Muscle layer of colon (tissue), 2 donors: ENCODE data around the gene CTNNB1.

Source experiments
- H3K27ac ChIP-seq: one replicate; pipeline ENCODE4 v1.7.0; 2013; ENCODE audit warnings: low read depth, mild to moderate bottlenecking, low read length, moderate library complexity
- H3K27me3 ChIP-seq, 2 donors: one replicate each; pipeline ENCODE4 v1.7.0; 2013; ENCODE audit warnings: low read length in 2 of 2, mild to moderate bottlenecking in 2 of 2; ENCODE audit not compliant: insufficient read depth in 2 of 2, control insufficient read depth in 1 of 2
- H3K36me3 ChIP-seq: one replicate; pipeline ENCODE4 v1.7.0; 2013; ENCODE audit warnings: mild to moderate bottlenecking, low read length; ENCODE audit not compliant: insufficient read depth
- H3K4me1 ChIP-seq: one replicate; pipeline ENCODE4 v1.7.0; 2013; ENCODE audit warnings: mild to moderate bottlenecking, low read length; ENCODE audit not compliant: insufficient read depth
- H3K4me3 ChIP-seq, 2 donors: one replicate each; pipeline ENCODE4 v1.7.0; 2013; ENCODE audit warnings: low read length in 2 of 2, low read depth in 1 of 2, mild to moderate bottlenecking in 1 of 2, moderate library complexity in 1 of 2
- H3K9ac ChIP-seq: one replicate; pipeline ENCODE4 v1.7.0; 2013; ENCODE audit warnings: low read length
- H3K9me3 ChIP-seq: one replicate; pipeline ENCODE4 v1.7.0; 2013; ENCODE audit warnings: mild to moderate bottlenecking, low read length
- donor health status: abdominal sarcoma.
- donor health status: Adenocarcinoma of cecum.

The CTNNB1 gene

DNA sequence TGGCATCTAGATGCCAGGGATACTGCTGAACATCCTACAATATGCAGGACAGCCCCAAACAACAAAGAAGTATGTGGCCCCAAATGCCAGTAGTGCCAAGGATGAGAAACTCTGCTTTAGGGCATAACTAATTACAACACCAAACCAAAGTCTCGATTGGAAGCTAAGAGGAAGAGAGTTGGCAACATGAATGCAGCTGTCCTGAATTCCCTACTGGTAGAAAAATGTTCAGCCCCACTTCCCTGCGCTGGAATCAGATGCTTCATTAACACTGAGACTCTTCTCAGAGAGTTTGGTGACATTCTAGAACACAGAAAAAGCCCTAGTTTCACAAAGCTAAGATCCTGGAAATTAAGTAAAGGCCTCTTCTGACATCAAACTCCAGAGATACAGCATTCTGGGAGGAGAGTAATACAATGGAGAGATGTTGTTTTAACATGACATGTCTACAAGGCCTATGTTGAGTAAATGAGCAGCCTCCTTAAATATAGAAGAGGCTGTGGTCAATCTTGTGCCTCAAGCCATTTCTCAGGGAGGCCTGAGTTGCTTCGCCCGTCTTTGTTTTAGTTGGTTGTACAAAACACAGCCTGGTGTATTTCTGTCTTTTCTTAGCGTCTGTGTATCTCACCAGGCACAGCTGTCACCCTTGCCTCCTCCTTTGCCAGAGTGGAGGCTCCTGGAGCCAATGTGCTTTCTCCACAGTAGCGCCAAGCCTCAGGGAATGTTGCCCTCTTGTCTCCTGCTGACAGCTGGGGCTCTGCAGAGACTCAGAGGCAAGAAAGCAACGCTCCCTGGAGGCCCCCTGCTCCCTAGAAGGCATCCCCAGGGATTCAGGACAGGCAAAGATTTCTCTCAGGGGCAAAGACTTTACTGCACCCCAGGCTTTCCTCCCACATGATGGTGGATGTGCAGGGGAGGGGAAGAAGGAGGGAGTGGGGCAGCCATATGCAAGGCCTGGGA is 25.1 kb upstream of the CTNNB1 start:
- H3K9me3 ChIP-seq = no peaks in the 10 kb centered on the region
- peak overlapping the region; percentile 1 for H3K27ac ChIP-seq
- no peaks in the 10 kb centered on the region for H3K27me3 ChIP-seq
- H3K36me3 ChIP-seq = no peaks in the 10 kb centered on the region
- no peak overlapping the region for H3K9ac ChIP-seq
- H3K4me1 ChIP-seq = peaks cover 25% of the 10 kb centered on the region
- H3K4me3 ChIP-seq = no peak overlapping the region

- Histone ChIP-seq H3K4me1 (peaks cover 20% of the 10 kb centered on the region), H3K9me3 (no peaks in the 10 kb centered on the region), H3K27ac (no peak overlapping the region), H3K4me3 (no peak overlapping the region), H3K27me3 (no peaks in the 10 kb centered on the region), H3K36me3 (no peaks in the 10 kb centered on the region), H3K9ac (no peak overlapping the region)
Observed at GRCh38 chr3:41175365-41175764, 23.9 kb upstream of the CTNNB1 start.

GRCh38 chr3:41176596-41176995 is 22.7 kb upstream of the CTNNB1 start:
- peaks cover 20% of the 10 kb centered on the region for H3K4me1 ChIP-seq
- H3K27ac ChIP-seq = no peak overlapping the region
- H3K36me3 ChIP-seq = no peaks in the 10 kb centered on the region
- H3K9ac ChIP-seq = no peak overlapping the region
- H3K4me3 ChIP-seq = no peak overlapping the region
- no peaks in the 10 kb centered on the region for H3K27me3 ChIP-seq
- no peaks in the 10 kb centered on the region for H3K9me3 ChIP-seq

DNA sequence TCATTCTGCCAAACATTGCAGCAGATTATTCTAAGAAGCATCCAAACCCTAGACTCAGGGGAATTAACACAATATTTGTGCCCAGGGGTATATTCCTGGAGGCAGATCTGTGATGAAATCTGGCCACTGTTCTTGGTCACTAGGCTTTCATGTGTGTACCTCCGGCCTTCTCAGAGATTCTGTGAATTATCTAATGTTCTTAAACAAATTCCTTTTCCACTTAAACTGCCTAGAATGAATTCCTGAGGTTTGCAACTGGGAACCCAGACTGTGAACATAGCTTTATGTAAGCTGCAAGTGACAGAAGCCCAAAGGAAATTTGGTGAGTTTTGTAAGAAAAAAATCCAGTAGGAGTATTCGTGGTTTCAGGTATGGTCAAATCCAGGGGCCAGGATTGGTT is 20.7 kb upstream of the CTNNB1 start:
- H3K9me3 ChIP-seq = no peaks in the 10 kb centered on the region
- no peak overlapping the region for H3K4me3 ChIP-seq
- H3K27ac ChIP-seq = no peak overlapping the region
- H3K9ac ChIP-seq = no peak overlapping the region
- no peaks in the 10 kb centered on the region for H3K36me3 ChIP-seq
- peaks cover 20% of the 10 kb centered on the region for H3K4me1 ChIP-seq
- no peaks in the 10 kb centered on the region for H3K27me3 ChIP-seq

- Histone ChIP-seq H3K4me3 (no peak overlapping the region), H3K36me3 (no peaks in the 10 kb centered on the region)
Observed at GRCh38 chr3:41180396-41180795, 18.9 kb upstream of the CTNNB1 start.

DNA sequence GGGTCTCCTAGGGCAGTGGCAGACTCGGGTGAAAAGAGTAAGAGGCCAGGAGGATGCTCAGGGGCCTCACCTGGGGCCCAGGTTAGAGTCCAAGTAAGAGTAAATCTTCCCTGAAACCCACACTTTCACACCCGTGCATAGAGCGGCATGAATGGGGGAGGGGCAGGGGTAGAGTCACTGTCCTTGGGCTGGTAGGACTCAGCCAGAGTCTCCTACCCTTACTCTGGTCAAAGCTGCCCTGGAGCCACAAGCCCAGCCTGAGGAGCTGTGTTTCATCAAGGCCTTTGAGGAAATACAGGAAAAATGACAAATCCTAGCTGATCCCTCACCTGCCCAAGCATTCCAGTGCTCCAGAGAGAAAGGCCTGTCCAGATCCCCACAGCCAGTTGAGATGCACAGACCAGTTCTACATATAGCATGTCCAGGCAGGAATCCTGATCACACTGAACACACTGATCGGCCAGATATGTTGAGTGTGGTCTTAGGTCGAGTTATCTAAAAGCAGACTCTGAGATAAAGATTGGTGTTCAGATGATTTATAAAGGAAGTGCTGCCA is 16.7 kb upstream of the CTNNB1 start:
- Histone ChIP-seq H3K4me1 (no peaks in the 10 kb centered on the region), H3K27me3 (no peaks in the 10 kb centered on the region), H3K27ac (no peak overlapping the region), H3K36me3 (no peaks in the 10 kb centered on the region), H3K4me3 (no peak overlapping the region), H3K9ac (no peak overlapping the region), H3K9me3 (no peaks in the 10 kb centered on the region)

More at GRCh38 chr3:41180396-41180795, 18.9 kb upstream of the CTNNB1 start:
- no peaks in the 10 kb centered on the region for H3K27me3 ChIP-seq
- no peak overlapping the region for H3K27ac ChIP-seq
- H3K9ac ChIP-seq = no peak overlapping the region
- H3K9me3 ChIP-seq = no peaks in the 10 kb centered on the region
- peaks cover 13% of the 10 kb centered on the region for H3K4me1 ChIP-seq

- H3K36me3 ChIP-seq = no peaks in the 10 kb centered on the region
- no peak overlapping the region for H3K27ac ChIP-seq
- no peak overlapping the region for H3K4me3 ChIP-seq
- no peaks in the 10 kb centered on the region for H3K9me3 ChIP-seq
- no peak overlapping the region for H3K9ac ChIP-seq
- no peaks in the 10 kb centered on the region for H3K27me3 ChIP-seq
- H3K4me1 ChIP-seq = no peaks in the 10 kb centered on the region
Observed at GRCh38 chr3:41184394-41184793, 14.9 kb upstream of the CTNNB1 start.

- no peaks in the 10 kb centered on the region for H3K36me3 ChIP-seq
- H3K27ac ChIP-seq = no peak overlapping the region
- H3K9ac ChIP-seq = no peak overlapping the region
- no peaks in the 10 kb centered on the region for H3K9me3 ChIP-seq
- H3K27me3 ChIP-seq = no peaks in the 10 kb centered on the region
- no peaks in the 10 kb centered on the region for H3K4me1 ChIP-seq
- H3K4me3 ChIP-seq = no peak overlapping the region
Observed at GRCh38 chr3:41186297-41186696, 13.0 kb upstream of the CTNNB1 start.

GRCh38 chr3:41188306-41188705 is 11.0 kb upstream of the CTNNB1 start:
- Histone ChIP-seq H3K27ac (no peak overlapping the region), H3K4me1 (no peaks in the 10 kb centered on the region), H3K36me3 (no peaks in the 10 kb centered on the region), H3K9me3 (no peaks in the 10 kb centered on the region), H3K27me3 (no peaks in the 10 kb centered on the region), H3K9ac (no peak overlapping the region), H3K4me3 (no peak overlapping the region)

DNA sequence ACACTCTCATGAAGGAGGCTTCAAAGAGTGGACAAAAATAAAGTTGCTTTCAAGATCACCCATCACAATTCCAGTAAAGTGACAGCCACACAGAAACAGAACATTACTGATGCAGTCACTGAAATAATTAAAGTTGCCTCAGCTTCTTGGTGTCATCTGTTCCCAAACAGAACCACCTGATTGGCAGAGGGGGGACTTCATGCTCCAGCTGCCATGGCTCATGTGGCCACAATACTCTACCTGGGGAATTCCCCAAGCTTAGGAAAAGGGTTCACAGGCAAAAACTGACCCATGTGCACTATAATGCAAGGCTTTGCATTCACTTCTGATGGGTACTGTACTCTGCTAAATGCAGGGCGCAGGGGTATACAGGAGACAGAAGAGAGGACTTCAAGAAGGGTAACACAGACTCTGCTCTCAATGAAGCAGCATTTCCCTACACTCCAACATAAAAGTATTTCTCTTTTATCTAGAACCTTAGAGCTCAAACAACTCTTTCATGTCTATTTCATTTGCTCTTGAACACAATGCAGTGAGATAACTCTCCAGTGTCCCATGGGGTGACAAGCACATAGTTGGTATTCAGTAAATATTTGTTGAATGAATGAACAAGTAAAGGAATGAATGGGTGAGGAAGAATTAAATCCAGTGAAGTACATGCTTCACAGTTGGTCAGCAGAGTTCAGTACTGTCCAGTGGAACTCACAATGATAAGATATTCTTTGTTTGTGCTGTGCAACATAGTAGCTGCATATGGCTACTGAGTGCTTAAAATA is 8.6 kb upstream of the CTNNB1 start:
- no peak overlapping the region for H3K4me3 ChIP-seq
- H3K4me1 ChIP-seq = no peaks in the 10 kb centered on the region
- H3K27ac ChIP-seq = no peak overlapping the region
- no peaks in the 10 kb centered on the region for H3K27me3 ChIP-seq
- H3K9me3 ChIP-seq = no peaks in the 10 kb centered on the region
- no peaks in the 10 kb centered on the region for H3K36me3 ChIP-seq
- H3K9ac ChIP-seq = no peak overlapping the region

DNA sequence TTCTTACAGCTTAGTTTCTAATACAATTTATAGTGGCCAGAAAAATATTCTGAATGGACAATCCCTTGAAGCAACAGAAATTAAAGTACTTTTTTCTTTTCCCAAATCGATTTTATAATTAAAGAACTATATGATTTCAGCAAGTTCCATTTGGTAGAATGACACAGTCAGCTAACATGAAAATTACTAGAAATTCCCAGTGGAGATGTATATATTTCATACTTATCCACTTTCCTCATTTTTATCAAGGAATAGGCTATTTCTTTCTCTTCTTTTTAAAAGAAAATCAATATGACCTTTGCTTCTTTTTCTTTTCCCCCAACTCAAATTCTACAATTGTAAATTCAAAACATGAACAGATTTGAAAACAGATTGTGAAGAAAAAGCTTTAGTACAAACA is 6.4 kb upstream of the CTNNB1 start:
- H3K9ac ChIP-seq = no peak overlapping the region
- H3K36me3 ChIP-seq = no peaks in the 10 kb centered on the region
- no peaks in the 10 kb centered on the region for H3K9me3 ChIP-seq
- H3K4me1 ChIP-seq = no peaks in the 10 kb centered on the region
- no peak overlapping the region for H3K27ac ChIP-seq
- no peak overlapping the region for H3K4me3 ChIP-seq
- H3K27me3 ChIP-seq = no peaks in the 10 kb centered on the region
